HepG2 (cell line): Measurements from ENCODE around the gene AK4. TPM values are rescaled to one million over a fixed set of nuclear protein-coding genes. Genes with fewer than 3 reads are reported as not detected.

Source experiments
- BHLHE40 ChIP-seq: IDR thresholded peaks from 2 replicates; pipeline ENCODE4 v1.6.1; 2011; ENCODE audit warnings: low read length, improper control_type of control experiment
- CEBPB ChIP-seq: IDR thresholded peaks from 2 replicates; pipeline ENCODE4 v1.6.1; 2011; ENCODE audit warnings: low read depth, low read length, improper control_type of control experiment, borderline replicate concordance
- IKZF4 ChIP-seq: sonication (generic); formaldehyde crosslinking; IDR thresholded peaks from 2 replicates; pipeline ENCODE4 v1.5.1; 2020; ENCODE audit warnings: borderline replicate concordance, mild to moderate bottlenecking, low read depth, missing genetic modification reagents; ENCODE audit errors: not compliant biosample characterization
- KDM5B ChIP-seq: sonication (generic); formaldehyde crosslinking; IDR thresholded peaks from 2 replicates; pipeline ENCODE4 v1.4.0; 2020; ENCODE audit warnings: missing genetic modification reagents, mild to moderate bottlenecking, borderline replicate concordance
- NBN ChIP-seq: fragments of 450-650 bp; conservative IDR thresholded peaks from 2 replicates; pipeline ENCODE4 v1.6.1; 2017
- PCBP2 ChIP-seq: fragments of 200-400 bp; formaldehyde crosslinking; optimal IDR thresholded peaks from 2 replicates; pipeline ENCODE3; 2018; ENCODE audit warnings: low read length, low read depth; ENCODE audit not compliant: poor library complexity, severe bottlenecking
- RBFOX2 ChIP-seq: fragments of 200-400 bp; formaldehyde crosslinking; IDR thresholded peaks from 2 replicates; pipeline ENCODE4 v1.6.1; 2017; ENCODE audit warnings: low read depth, mild to moderate bottlenecking, low read length
- ZBTB4 ChIP-seq: sonication (generic); formaldehyde crosslinking; IDR thresholded peaks from 2 replicates; pipeline ENCODE4 v1.4.0; 2020; ENCODE audit warnings: missing genetic modification reagents, mild to moderate bottlenecking, borderline replicate concordance
- ZGPAT ChIP-seq: IDR thresholded peaks from 2 replicates; pipeline ENCODE4 v1.6.1; 2016; ENCODE audit warnings: mild to moderate bottlenecking
- ZNF276 ChIP-seq: sonication (generic); formaldehyde crosslinking; IDR thresholded peaks from 2 replicates; pipeline ENCODE4 v1.4.0; 2020; ENCODE audit warnings: mild to moderate bottlenecking, low read depth, missing genetic modification reagents
- ZNF550 ChIP-seq: sonication (generic); formaldehyde crosslinking; IDR thresholded peaks from 2 replicates; pipeline ENCODE4 v1.4.0; 2020; ENCODE audit warnings: mild to moderate bottlenecking, missing genetic modification reagents, borderline replicate concordance
- ZNF740 ChIP-seq: sonication (generic); formaldehyde crosslinking; IDR thresholded peaks from 2 replicates; pipeline ENCODE4 v1.4.0; 2020; ENCODE audit warnings: missing genetic modification reagents
- polyA plus RNA-seq, 8 experiments: library from polyadenylated mRNA; depleted of rRNA in 3 of 8; stranded (reverse) in 7 of 8; unstranded in 1 of 8; fragments of >200 nt; fragmentation: Illumina TruSeq in 4 of 8; extraction: Trizol in 4 of 8; gene quantifications; 2 replicates each; pipeline versions ENCODE4 v1.2.1 to v1.2.3, GENCODE V29; 2011 to 2016; ENCODE audit warnings: low read depth in 4 of 8, missing spikeins in 1 of 8, mixed read lengths in 1 of 8; ENCODE audit not compliant: insufficient read depth in 1 of 8
- total RNA-seq, 5 experiments: library from RNA; depleted of rRNA; stranded (reverse); fragments of >200 nt; fragmentation: Illumina TruSeq; extraction: Trizol; gene quantifications; 2 replicates each; pipeline ENCODE4 v1.2.3, GENCODE V29; 2016; ENCODE audit warnings: low read depth in 1 of 5
- TF ChIP-seq, protein P1 (sequence below): sonication (generic); formaldehyde crosslinking; IDR thresholded peaks from 2 replicates; pipeline ENCODE4 v1.5.0; 2020; ENCODE audit warnings: missing genetic modification reagents
- TF ChIP-seq, protein P2 (sequence below): IDR thresholded peaks from 2 replicates; pipeline ENCODE4 v1.6.1; 2016; ENCODE audit warnings: missing compliant biosample characterization, missing genetic modification reagents, borderline replicate concordance
- TF ChIP-seq, protein P3 (sequence below): sonication (generic); formaldehyde crosslinking; IDR thresholded peaks from 2 replicates; pipeline ENCODE4 v1.4.0; 2020; ENCODE audit warnings: missing genetic modification reagents

Gene AK4
- total and polyA plus RNA-seq, 2 of the 13 experiments (the other 11 are each of a cell fraction or from before 2014, with no cell fraction given): 110 to 160 TPM

DNA sequence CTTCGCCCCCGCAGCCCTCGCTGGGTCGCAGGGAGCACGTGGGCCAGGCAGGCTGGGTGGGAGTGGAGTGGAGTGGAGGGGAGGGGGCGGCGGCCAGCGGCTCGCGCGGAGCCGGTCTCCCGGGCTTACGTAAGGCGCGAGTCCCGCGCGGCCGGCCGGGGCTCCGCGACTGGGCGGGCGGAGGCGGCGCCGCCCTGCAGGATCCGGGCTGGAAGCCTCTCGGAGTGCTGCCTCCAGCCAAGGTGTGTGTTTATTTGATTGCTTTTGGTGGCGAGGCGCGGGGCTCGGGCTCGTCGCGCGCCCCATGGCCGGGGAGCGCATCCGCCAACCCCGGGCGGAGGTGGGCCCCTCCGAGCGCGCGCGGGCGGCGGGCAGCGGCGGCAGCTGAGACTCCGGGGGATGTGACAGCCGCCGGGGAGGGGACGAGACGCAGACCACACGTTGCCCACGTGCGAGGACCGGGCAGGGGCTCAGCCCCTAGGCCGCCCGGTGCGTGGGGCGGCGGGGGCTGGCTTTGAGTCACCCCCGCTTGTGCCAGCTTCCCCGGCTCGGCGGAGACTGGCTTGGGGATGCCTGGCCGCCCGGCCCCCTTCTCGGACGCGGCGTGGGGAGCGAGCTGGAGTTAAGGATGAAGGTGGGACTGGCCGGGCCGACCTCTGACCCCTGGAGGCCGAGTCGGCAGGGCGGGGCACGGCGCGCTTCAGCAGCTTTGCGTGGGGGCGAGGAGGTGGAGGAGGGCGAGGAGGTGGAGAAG is 402 bp upstream of the AK4 start (continued):
- TF ChIP-seq ZBTB4 (CRISPR knock-in tag): no peak
- peak; percentile 36 for TF ChIP-seq IKZF4
- no peak for TF ChIP-seq PCBP2
- TF ChIP-seq ZNF550 (CRISPR knock-in tag): no peak
- TF ChIP-seq KDM5B (CRISPR knock-in tag): peak; percentile 63; the same call in 1 of the 2 replicates
- TF ChIP-seq ZNF276 (CRISPR knock-in tag): no peak
- TF ChIP-seq NBN: no peak
- TF ChIP-seq, protein P1, sequence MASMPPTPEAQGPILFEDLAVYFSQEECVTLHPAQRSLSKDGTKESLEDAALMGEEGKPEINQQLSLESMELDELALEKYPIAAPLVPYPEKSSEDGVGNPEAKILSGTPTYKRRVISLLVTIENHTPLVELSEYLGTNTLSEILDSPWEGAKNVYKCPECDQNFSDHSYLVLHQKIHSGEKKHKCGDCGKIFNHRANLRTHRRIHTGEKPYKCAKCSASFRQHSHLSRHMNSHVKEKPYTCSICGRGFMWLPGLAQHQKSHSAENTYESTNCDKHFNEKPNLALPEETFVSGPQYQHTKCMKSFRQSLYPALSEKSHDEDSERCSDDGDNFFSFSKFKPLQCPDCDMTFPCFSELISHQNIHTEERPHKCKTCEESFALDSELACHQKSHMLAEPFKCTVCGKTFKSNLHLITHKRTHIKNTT (CRISPR knock-in tag): no peak
- TF ChIP-seq, protein P2, sequence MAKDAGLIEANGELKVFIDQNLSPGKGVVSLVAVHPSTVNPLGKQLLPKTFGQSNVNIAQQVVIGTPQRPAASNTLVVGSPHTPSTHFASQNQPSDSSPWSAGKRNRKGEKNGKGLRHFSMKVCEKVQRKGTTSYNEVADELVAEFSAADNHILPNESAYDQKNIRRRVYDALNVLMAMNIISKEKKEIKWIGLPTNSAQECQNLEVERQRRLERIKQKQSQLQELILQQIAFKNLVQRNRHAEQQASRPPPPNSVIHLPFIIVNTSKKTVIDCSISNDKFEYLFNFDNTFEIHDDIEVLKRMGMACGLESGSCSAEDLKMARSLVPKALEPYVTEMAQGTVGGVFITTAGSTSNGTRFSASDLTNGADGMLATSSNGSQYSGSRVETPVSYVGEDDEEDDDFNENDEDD (CRISPR knock-in tag): peak; percentile 66
- TF ChIP-seq BHLHE40: peak; percentile 7; the same call in 1 of the 2 replicates
- peak; percentile 81 for TF ChIP-seq RBFOX2
- no peak for TF ChIP-seq ZNF740 (CRISPR knock-in tag)
- no peak for TF ChIP-seq CEBPB
- peak; percentile 52 for TF ChIP-seq ZGPAT (CRISPR knock-in tag)
- TF ChIP-seq, protein P3, sequence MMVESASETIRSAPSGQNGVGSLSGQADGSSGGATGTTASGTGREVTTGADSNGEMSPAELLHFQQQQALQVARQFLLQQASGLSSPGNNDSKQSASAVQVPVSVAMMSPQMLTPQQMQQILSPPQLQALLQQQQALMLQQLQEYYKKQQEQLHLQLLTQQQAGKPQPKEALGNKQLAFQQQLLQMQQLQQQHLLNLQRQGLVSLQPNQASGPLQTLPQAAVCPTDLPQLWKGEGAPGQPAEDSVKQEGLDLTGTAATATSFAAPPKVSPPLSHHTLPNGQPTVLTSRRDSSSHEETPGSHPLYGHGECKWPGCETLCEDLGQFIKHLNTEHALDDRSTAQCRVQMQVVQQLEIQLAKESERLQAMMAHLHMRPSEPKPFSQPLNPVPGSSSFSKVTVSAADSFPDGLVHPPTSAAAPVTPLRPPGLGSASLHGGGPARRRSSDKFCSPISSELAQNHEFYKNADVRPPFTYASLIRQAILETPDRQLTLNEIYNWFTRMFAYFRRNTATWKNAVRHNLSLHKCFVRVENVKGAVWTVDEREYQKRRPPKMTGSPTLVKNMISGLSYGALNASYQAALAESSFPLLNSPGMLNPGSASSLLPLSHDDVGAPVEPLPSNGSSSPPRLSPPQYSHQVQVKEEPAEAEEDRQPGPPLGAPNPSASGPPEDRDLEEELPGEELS (CRISPR knock-in tag): peak; percentile 59; the same call in 1 of the 2 replicates
